Naive thymus-derived CD8-positive, alpha-beta T cell (primary cell): ENCODE data around the gene ZNF689. TPM values are rescaled to one million over a fixed set of nuclear protein-coding genes. Genes with fewer than 3 reads are reported as not detected.

Experiments used
- ATAC-seq, 2 donors: fragments of 150-1000 bp; cut with Tn5 transposase in 1 of 2; sonication (Bioruptor Pico), chemical (Tn5 transposase) in 1 of 2; 1 replicate in 1 of 2; 2 replicates in 1 of 2; pipeline ENCODE4 v1.10.0; 2021; ENCODE audit warnings: mild to moderate bottlenecking in 2 of 2, moderate library complexity in 2 of 2
- POLR2A ChIA-PET: fragments of 350-600 bp; sonication (Branson Sonifier 250); formaldehyde crosslinking; loops from one replicate; lab custom pipeline; 2021; ENCODE audit warnings: antibody characterized with exemption; lab: Charles Lee
- DNase-seq, 10 donors: peaks; one replicate each; pipeline versions ENCODE4 v3.0.0 to v3.0.0-alpha.2; 2020 to 2022
- H3K27ac Mint-ChIP-seq, 10 donors: one replicate each; pipeline ENCODE4 v1.8.0; 2020 to 2022; ENCODE audit warnings: mild to moderate bottlenecking in 10 of 10, mixed read lengths in 10 of 10, moderate library complexity in 4 of 10, inconsistent platforms in 1 of 10
- H3K27me3 Mint-ChIP-seq, 5 donors: one replicate each; pipeline ENCODE4 v1.8.0; 2021 to 2022; ENCODE audit warnings: mixed read lengths in 5 of 5
- H3K36me3 Mint-ChIP-seq, 3 donors: one replicate each; pipeline ENCODE4 v1.8.0; 2020 to 2022; ENCODE audit warnings: mixed read lengths in 3 of 3, mild to moderate bottlenecking in 2 of 3, inconsistent platforms in 1 of 3
- H3K4me1 Mint-ChIP-seq, 4 donors: one replicate each; pipeline ENCODE4 v1.8.0; 2021 to 2022; ENCODE audit warnings: mixed read lengths in 4 of 4
- H3K4me3 Mint-ChIP-seq, 10 donors: one replicate each; pipeline ENCODE4 v1.8.0; 2020 to 2022; ENCODE audit warnings: mild to moderate bottlenecking in 10 of 10, mixed read lengths in 10 of 10, moderate library complexity in 6 of 10, inconsistent platforms in 1 of 10
- H3K9me3 Mint-ChIP-seq, 9 donors: one replicate each; pipeline ENCODE4 v1.8.0; 2020 to 2022; ENCODE audit warnings: mixed read lengths in 9 of 9, mild to moderate bottlenecking in 3 of 9, inconsistent platforms in 1 of 9, moderate library complexity in 1 of 9
- polyA plus RNA-seq, 3 donors: library from polyadenylated mRNA; unstranded; fragments of 300-500 nt; fragmentation: Illumina TruSeq; gene quantifications; one replicate each; pipeline ENCODE4 v1.2.3, GENCODE V29; 2021
- total RNA-seq, 8 experiments: library from RNA in 2 of 8; stranded (reverse) in 2 of 8; gene quantifications; one replicate each; pipeline ENCODE4 v1.2.3 and lab custom pipeline; 2021 to 2026

Gene ZNF689
- total RNA-seq: 10 to 100 TPM; 10.8 to 13.7 TPM
- polyA plus RNA-seq: 10 to 100 TPM in 2 of 3 donors, 1 to 10 TPM in 1; 7.7 to 12.5 (median 11.0) TPM
- 23.1 to 29.9 (median 28.4) reads per million in 6 experiments for total RNA-seq (lab: John Stamatoyannopoulos, UW)

- peak; percentile 77 to 99 (median 94) for DNase-seq
- H3K9me3 Mint-ChIP-seq: no peaks in the 10 kb centered on the region
- H3K36me3 Mint-ChIP-seq: peaks cover 0 to 26% (median 6%) of the 10 kb centered on the region in 3 donors
- H3K4me1 Mint-ChIP-seq: peaks cover 5 to 30% (median 27%) of the 10 kb centered on the region in 4 donors
- peak within 1 kb of the TSS; percentile 87 to 97 (median 94) for H3K4me3 Mint-ChIP-seq
- ATAC-seq: peak; percentile 92 to 93
- peaks cover 0 to 1% (median 0%) of the 10 kb centered on the region in 5 donors for H3K27me3 Mint-ChIP-seq
- POLR2A ChIA-PET: interaction anchor here (0.6 to 3.1 kb wide), 20 partner anchors 10 to 521 kb away, joined by 3 to 21 read pairs (median 5); partner anchors contain the start of genes FBRS, PRR14, SEPHS2 and ZNF688
- peak within 1 kb of the TSS; percentile 94 to 99 (median 97) for H3K27ac Mint-ChIP-seq
These were observed at the start of gene ZNF689 for GRCh38 chr16:30609926-30610839. Gene ZNF689 (minus strand): TSS chr16:30610389. CDS start chr16:30610041, 348 bp downstream.

- Mint-ChIP-seq H3K4me3 (peak overlapping the region; percentile 90 to 99 (median 94)), H3K36me3 (peaks cover 5 to 66% (median 21%) of the 10 kb centered on the region in 3 donors), H3K9me3 (no peaks in the 10 kb centered on the region), H3K27ac (peak overlapping the region; percentile 99 to 100 (median 100)), H3K27me3 (no peaks in the 10 kb centered on the region), H3K4me1 (peaks cover 27 to 52% (median 49%) of the 10 kb centered on the region in 4 donors)
- ATAC-seq (peak in 1 of 2 donors; percentile 3), DNase-seq (peak in 3 of 10 donors; percentile 60 to 100 (median 96))
- POLR2A ChIA-PET: interaction anchor here (0.5 to 4.0 kb wide), 49 partner anchors 8 to 1800 kb away, joined by 3 to 101 read pairs (median 5); partner anchors contain the start of genes ALDOA, CORO1A, DCTPP1 and FBXL19
These were observed 48.7 kb upstream of the ZNF689 start for GRCh38 chr16:30658731-30659506.

GRCh38 chr16:30657866-30658730 lies 47.9 kb upstream of the ZNF689 start, which contains the start of gene FBRS:
Gene FBRS (plus strand): TSS chr16:30658431. CDS start chr16:30659519, 1,088 bp downstream.
- no peaks in the 10 kb centered on the region for H3K27me3 Mint-ChIP-seq
- peak within 1 kb of the TSS; percentile 99 to 100 (median 100) for H3K27ac Mint-ChIP-seq
- peaks cover 5 to 59% (median 14%) of the 10 kb centered on the region in 3 donors for H3K36me3 Mint-ChIP-seq
- ATAC-seq (peak; percentile 66 to 72), DNase-seq (peak in 9 of 10 donors; percentile 99 to 100 (median 100))
- H3K4me1 Mint-ChIP-seq: peaks cover 20 to 46% (median 42%) of the 10 kb centered on the region in 4 donors
- POLR2A ChIA-PET: interaction anchor here (0.5 to 4.0 kb wide), 41 partner anchors 8 to 593 kb away, joined by 3 to 101 read pairs (median 6); partner anchors contain the start of genes ALDOA, CORO1A, DCTPP1 and KAT8
- H3K4me3 Mint-ChIP-seq: peak within 1 kb of the TSS; percentile 90 to 99 (median 94)
- H3K9me3 Mint-ChIP-seq: no peaks in the 10 kb centered on the region

- Mint-ChIP-seq H3K4me3 (peak overlapping the region; percentile 71 to 94 (median 84)), H3K9me3 (no peaks in the 10 kb centered on the region), H3K4me1 (peaks cover 25 to 46% (median 39%) of the 10 kb centered on the region in 4 donors), H3K36me3 (peaks cover 5 to 56% (median 10%) of the 10 kb centered on the region in 3 donors), H3K27ac (peak overlapping the region; percentile 79 to 100 (median 96)), H3K27me3 (no peaks in the 10 kb centered on the region)
- POLR2A ChIA-PET: interaction anchor here (0.6 to 2.5 kb wide), 6 partner anchors 21 to 1041 kb away, joined by 3 to 11 read pairs (median 4); partner anchors contain the start of gene ZNF689
- ATAC-seq: no peak
- peak in 1 of 10 donors; percentile 16 for DNase-seq
These were observed 47.0 kb upstream of the ZNF689 start for GRCh38 chr16:30656974-30657865.

- H3K4me1 Mint-ChIP-seq: peaks cover 28 to 45% (median 37%) of the 10 kb centered on the region in 4 donors
- POLR2A ChIA-PET: interaction anchor here (0.6 to 1.6 kb wide), 5 partner anchors 22 to 98 kb away, joined by 3 to 11 read pairs (median 4); partner anchors contain the start of gene ZNF764
- H3K27me3 Mint-ChIP-seq: no peaks in the 10 kb centered on the region
- DNase-seq (no peak), ATAC-seq (no peak)
- no peaks in the 10 kb centered on the region for H3K9me3 Mint-ChIP-seq
- peak overlapping the region in 6 of 10 donors; percentile 35 to 73 (median 56) for H3K4me3 Mint-ChIP-seq
- H3K36me3 Mint-ChIP-seq: peaks cover 5 to 50% (median 7%) of the 10 kb centered on the region in 3 donors
- peak overlapping the region; percentile 50 to 100 (median 82) for H3K27ac Mint-ChIP-seq
These were observed 46.2 kb upstream of the ZNF689 start for GRCh38 chr16:30656388-30656787.

- ATAC-seq (no peak), DNase-seq (no peak)
- H3K9me3 Mint-ChIP-seq: no peaks in the 10 kb centered on the region
- no peaks in the 10 kb centered on the region for H3K27me3 Mint-ChIP-seq
- POLR2A ChIA-PET: interaction anchor here (0.6 to 1.6 kb wide), 4 partner anchors 22 to 98 kb away, joined by 3 to 6 read pairs (median 4); partner anchors contain the start of gene ZNF764
- H3K4me3 Mint-ChIP-seq: peak overlapping the region in 2 of 10 donors; percentile 22 to 71
- peaks cover 4 to 46% (median 7%) of the 10 kb centered on the region in 3 donors for H3K36me3 Mint-ChIP-seq
- peak overlapping the region in 7 of 10 donors; percentile 76 to 100 (median 95) for H3K27ac Mint-ChIP-seq
- H3K4me1 Mint-ChIP-seq: peaks cover 25 to 43% (median 33%) of the 10 kb centered on the region in 4 donors
These were observed 45.7 kb upstream of the ZNF689 start for GRCh38 chr16:30655815-30656347.

GRCh38 chr16:30654856-30655255 lies 44.7 kb upstream of the ZNF689 start:
- ATAC-seq: no peak
- POLR2A ChIA-PET: interaction anchor here (0.6 to 1.6 kb wide), 4 partner anchors 21 to 97 kb away, joined by 3 to 6 read pairs (median 4); partner anchors contain the start of gene ZNF764
- Mint-ChIP-seq H3K27ac (peak overlapping the region in 3 of 10 donors; percentile 13 to 83 (median 49)), H3K4me1 (peaks cover 23 to 48% (median 36%) of the 10 kb centered on the region in 4 donors), H3K4me3 (no peak overlapping the region), H3K36me3 (peaks cover 0 to 42% (median 7%) of the 10 kb centered on the region in 3 donors), H3K9me3 (no peaks in the 10 kb centered on the region), H3K27me3 (no peaks in the 10 kb centered on the region)
- no peak for DNase-seq

GRCh38 chr16:30652718-30653117 lies 42.5 kb upstream of the ZNF689 start:
- POLR2A ChIA-PET: interaction anchor here (0.7 to 4.0 kb wide), 4 partner anchors 7 to 95 kb away, joined by 3 to 71 read pairs (median 4); partner anchors contain the start of genes FBRS and ZNF764
- Mint-ChIP-seq H3K27me3 (no peaks in the 10 kb centered on the region), H3K4me1 (peaks cover 19 to 43% (median 43%) of the 10 kb centered on the region in 4 donors), H3K27ac (peak overlapping the region in 9 of 10 donors; percentile 31 to 97 (median 87)), H3K9me3 (no peaks in the 10 kb centered on the region), H3K4me3 (peak overlapping the region; percentile 59 to 100 (median 88)), H3K36me3 (peaks cover 0 to 35% (median 7%) of the 10 kb centered on the region in 3 donors)
- no peak for ATAC-seq
- DNase-seq: no peak

- Mint-ChIP-seq H3K27ac (peak overlapping the region; percentile 73 to 97 (median 88)), H3K27me3 (no peaks in the 10 kb centered on the region), H3K4me3 (peak overlapping the region; percentile 75 to 100 (median 88)), H3K9me3 (no peaks in the 10 kb centered on the region), H3K36me3 (peaks cover 0 to 35% (median 7%) of the 10 kb centered on the region in 3 donors), H3K4me1 (peaks cover 17 to 36% (median 35%) of the 10 kb centered on the region in 4 donors)
- no peak for DNase-seq
- ATAC-seq: no peak
- POLR2A ChIA-PET: interaction anchor here (0.6 to 4.0 kb wide), 8 partner anchors 8 to 96 kb away, joined by 3 to 71 read pairs (median 6); partner anchors contain the start of genes FBRS, PHKG2, ZNF688 and ZNF764
These were observed 41.8 kb upstream of the ZNF689 start for GRCh38 chr16:30652005-30652296.
